H9 (cell line): Measurements from ENCODE around the gene NUDT2. TPM values are rescaled to one million over a fixed set of nuclear protein-coding genes. Genes with fewer than 3 reads are reported as not detected.

Experiments
- DNase-seq: peaks from one replicate; pipeline ENCODE4 v3.0.0-alpha.2; 2017
- H2AFZ ChIP-seq: one replicate; pipeline ENCODE4 v1.6.1; 2013; ENCODE audit warnings: mild to moderate bottlenecking, low read length, control low read depth, moderate library complexity
- H2AK5ac ChIP-seq: 2 replicates; pipeline ENCODE4 v1.6.1; 2013; ENCODE audit warnings: low read length, control low read depth, mixed read lengths; ENCODE audit not compliant: insufficient read length
- H2BK120ac ChIP-seq: one replicate; pipeline ENCODE4 v1.6.1; 2013; ENCODE audit warnings: low read depth, mild to moderate bottlenecking, low read length, control low read depth, inconsistent platforms; ENCODE audit not compliant: poor library complexity, severe bottlenecking
- H2BK12ac ChIP-seq: 2 replicates; pipeline ENCODE4 v1.6.1; 2013; ENCODE audit warnings: low read length, control low read depth, mixed read lengths, low read depth; ENCODE audit not compliant: insufficient read length
- H2BK15ac ChIP-seq: 2 replicates; pipeline ENCODE4 v1.6.1; 2013; ENCODE audit warnings: low read depth, low read length, control low read depth
- H2BK20ac ChIP-seq: one replicate; pipeline ENCODE4 v1.6.1; 2013; ENCODE audit warnings: low read depth, mild to moderate bottlenecking, low read length, control low read depth, inconsistent platforms; ENCODE audit not compliant: poor library complexity, severe bottlenecking
- H2BK5ac ChIP-seq: 2 replicates; pipeline ENCODE4 v1.6.1; 2013; ENCODE audit warnings: low read length, control low read depth, mixed read lengths; ENCODE audit not compliant: insufficient read length
- H3K14ac ChIP-seq: 2 replicates; pipeline ENCODE4 v1.6.1; 2013; ENCODE audit warnings: low read length, control low read depth; ENCODE audit not compliant: insufficient read depth
- H3K18ac ChIP-seq: 2 replicates; pipeline ENCODE4 v1.6.1; 2013; ENCODE audit warnings: low read depth, mild to moderate bottlenecking, mixed read lengths, low read length, control low read depth; ENCODE audit not compliant: insufficient read length
- H3K23ac ChIP-seq: 2 replicates; pipeline ENCODE4 v1.6.1; 2013; ENCODE audit warnings: low read length, control low read depth, mixed read lengths, low read depth; ENCODE audit not compliant: insufficient read length
- H3K23me2 ChIP-seq: 2 replicates; pipeline ENCODE4 v1.6.1; 2013; ENCODE audit warnings: low read depth, mild to moderate bottlenecking, mixed read lengths, low read length, control low read depth; ENCODE audit not compliant: insufficient read length, poor library complexity, severe bottlenecking
- H3K27ac ChIP-seq: 2 replicates; pipeline ENCODE4 v1.5.1; 2013; ENCODE audit warnings: low read length, control low read depth, mixed read lengths, low read depth; ENCODE audit not compliant: insufficient read length
- H3K27me3 ChIP-seq: 2 replicates; pipeline ENCODE4 v1.6.1; 2013; ENCODE audit warnings: low read length, control low read depth, inconsistent platforms; ENCODE audit not compliant: insufficient read depth
- H3K4ac ChIP-seq: 2 replicates; pipeline ENCODE4 v1.6.1; 2013; ENCODE audit warnings: low read depth, mild to moderate bottlenecking, control low read depth, inconsistent platforms, low read length, moderate library complexity
- H3K4me1 ChIP-seq: 2 replicates; pipeline ENCODE4 v1.6.1; 2013; ENCODE audit warnings: low read length, control low read depth, inconsistent platforms; ENCODE audit not compliant: insufficient read depth
- H3K4me2 ChIP-seq: 2 replicates; pipeline ENCODE4 v1.6.1; 2013; ENCODE audit warnings: low read length, control low read depth, mixed read lengths; ENCODE audit not compliant: insufficient read length, insufficient read depth
- H3K56ac ChIP-seq: 2 replicates; pipeline ENCODE4 v1.6.1; 2013; ENCODE audit warnings: low read depth, mild to moderate bottlenecking, mixed read lengths, low read length, control low read depth; ENCODE audit not compliant: insufficient read length
- H3K79me1 ChIP-seq: 2 replicates; pipeline ENCODE4 v1.6.1; 2013; ENCODE audit warnings: low read depth, mild to moderate bottlenecking, moderate library complexity, low read length, control low read depth, inconsistent platforms; ENCODE audit not compliant: insufficient read depth, poor library complexity, severe bottlenecking
- H3K79me2 ChIP-seq: 2 replicates; pipeline ENCODE4 v1.6.1; 2013; ENCODE audit warnings: low read length, control low read depth, inconsistent platforms; ENCODE audit not compliant: insufficient read depth
- H3K9ac ChIP-seq: 2 replicates; pipeline ENCODE4 v1.6.1; 2013; ENCODE audit warnings: low read length, control low read depth, mixed read lengths; ENCODE audit not compliant: insufficient read length; ENCODE audit errors: extremely low read depth
- H3K9me3 ChIP-seq: one replicate; pipeline ENCODE4 v1.6.1; 2013; ENCODE audit warnings: low read depth, low read length, inconsistent platforms; ENCODE audit not compliant: control insufficient read depth
- H3T11ph ChIP-seq: one replicate; pipeline ENCODE4 v1.6.1; 2013; ENCODE audit warnings: mild to moderate bottlenecking, low read length, control low read depth, inconsistent platforms
- H4K20me1 ChIP-seq: one replicate; pipeline ENCODE4 v1.6.1; 2013; ENCODE audit not compliant: control insufficient read depth, insufficient read length, insufficient read depth
- H4K5ac ChIP-seq: 2 replicates; pipeline ENCODE4 v1.6.1; 2013; ENCODE audit warnings: low read depth, mild to moderate bottlenecking, mixed read lengths, low read length, control low read depth; ENCODE audit not compliant: insufficient read length
- H4K8ac ChIP-seq: replicated peaks from 2 replicates; pipeline ENCODE4 v1.6.1; 2013; ENCODE audit warnings: low read length, control low read depth, mixed read lengths, low read depth; ENCODE audit not compliant: insufficient read length
- H4K91ac ChIP-seq: 2 replicates; pipeline ENCODE4 v1.6.1; 2013; ENCODE audit warnings: low read depth, mild to moderate bottlenecking, moderate library complexity, mixed read lengths, low read length, control low read depth; ENCODE audit not compliant: insufficient read length
- H3K27ac Mint-ChIP-seq, 3 experiments: 2 replicates in 2 of 3; 3 replicates in 1 of 3; pipeline ENCODE4 v1.8.0; 2020 to 2021; ENCODE audit warnings: mixed read lengths in 3 of 3, mild to moderate bottlenecking in 1 of 3, moderate library complexity in 1 of 3
- H3K27me3 Mint-ChIP-seq: 2 replicates; pipeline ENCODE4 v1.8.0; 2021; ENCODE audit warnings: low read depth, mild to moderate bottlenecking, moderate library complexity, mixed read lengths
- H3K36me3 Mint-ChIP-seq, 3 experiments: 2 replicates in 2 of 3; 3 replicates in 1 of 3; pipeline ENCODE4 v1.8.0; 2020 to 2021; ENCODE audit warnings: low read depth in 3 of 3, mixed read lengths in 3 of 3; ENCODE audit not compliant: insufficient read depth in 1 of 3
- H3K4me1 Mint-ChIP-seq, 2 experiments: 2 replicates each; pipeline ENCODE4 v1.8.0; 2020; ENCODE audit warnings: mixed read lengths in 2 of 2
- H3K4me3 Mint-ChIP-seq, 2 experiments: 2 replicates in 1 of 2; 3 replicates in 1 of 2; pipeline ENCODE4 v1.8.0; 2020 to 2021; ENCODE audit warnings: mild to moderate bottlenecking in 2 of 2, mixed read lengths in 2 of 2, moderate library complexity in 1 of 2
- H3K9me3 Mint-ChIP-seq, 2 experiments: 2 replicates in 1 of 2; 3 replicates in 1 of 2; pipeline ENCODE4 v1.8.0; 2020; ENCODE audit warnings: mild to moderate bottlenecking in 2 of 2, mixed read lengths in 2 of 2, moderate library complexity in 1 of 2
- WGBS: extraction: QIAGEN DNeasy Blood & Tissue Kit; methylation state at CpG from one replicate; pipeline ENCODE4 v1.1.7; 2013; ENCODE audit warnings: missing lambda C conversion rate, low lambda C conversion rate, mixed read lengths; ENCODE audit not compliant: insufficient read length; ENCODE audit errors: extremely low coverage; 5-methylcytosine and 5-hydroxymethylcytosine counted together
- total RNA-seq: library from RNA; stranded (reverse); gene quantifications from 2 replicates; pipeline ENCODE4 v1.2.1, GENCODE V29; 2021
- TF ChIP-seq, protein P1 (sequence below): fragments of 200-600 bp; sonication (generic); conservative IDR thresholded peaks from 3 replicates; pipeline ENCODE4 v1.8.0; 2021; ENCODE audit warnings: antibody characterized with exemption, mild to moderate bottlenecking

The NUDT2 gene
- total RNA-seq, 1 experiment from 2014 or later = 14.1 TPM

DNA sequence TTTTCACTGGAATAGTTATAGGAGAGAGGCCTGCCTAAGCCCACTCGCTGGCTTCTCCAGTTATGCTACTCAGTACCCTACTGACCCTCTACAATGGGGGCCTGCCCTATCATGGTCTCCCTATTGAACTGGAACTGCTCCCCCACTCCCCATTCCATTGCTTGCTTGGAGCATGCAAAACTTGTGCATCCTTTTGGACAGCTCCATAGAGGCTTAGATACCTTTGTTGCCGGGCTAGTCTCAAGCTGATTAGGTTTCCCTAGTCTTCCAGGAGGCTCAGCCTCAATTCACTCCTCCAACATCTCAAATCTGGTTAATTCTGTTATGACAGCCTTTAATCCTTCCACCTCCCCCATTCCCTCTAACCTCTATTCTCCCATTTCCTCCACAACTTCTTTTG, 40.2 kb upstream of the NUDT2 start:
- H4K91ac ChIP-seq = no peak overlapping the region
- H3K36me3 Mint-ChIP-seq = peaks cover 4 to 6% (median 5%) of the 10 kb centered on the region in 3 experiments; a peak in 5 of 7 replicates
- H3T11ph ChIP-seq = no peak overlapping the region
- no peak overlapping the region for H2BK15ac ChIP-seq
- no peaks in the 10 kb centered on the region for H3K4me1 Mint-ChIP-seq
- no peak overlapping the region for H4K8ac ChIP-seq
- H3K27ac ChIP-seq = no peak overlapping the region
- H3K79me2 ChIP-seq = no peaks in the 10 kb centered on the region
- no peaks in the 10 kb centered on the region for H3K9me3 Mint-ChIP-seq
- H3K4ac ChIP-seq = no peak overlapping the region
- H3K23ac ChIP-seq = no peak overlapping the region
- no peaks in the 10 kb centered on the region for H3K23me2 ChIP-seq
- H2AK5ac ChIP-seq = no peak overlapping the region
- H3K14ac ChIP-seq = no peak overlapping the region
- no peaks in the 10 kb centered on the region for H3K79me1 ChIP-seq
- no peak overlapping the region for H3K27ac Mint-ChIP-seq
- H3K4me1 ChIP-seq = no peaks in the 10 kb centered on the region
- no peaks in the 10 kb centered on the region for H4K20me1 ChIP-seq
- no peak overlapping the region for H4K5ac ChIP-seq
- H2BK120ac ChIP-seq = no peak overlapping the region
- H3K9ac ChIP-seq = no peak overlapping the region
- no peak overlapping the region for H3K56ac ChIP-seq
- no CpG with 5 or more reads among the region's 2 CpGs for WGBS
- no peaks in the 10 kb centered on the region for H3K27me3 Mint-ChIP-seq
- no peaks in the 10 kb centered on the region for H3K9me3 ChIP-seq
- no peak overlapping the region for H2BK5ac ChIP-seq
- H2BK12ac ChIP-seq = no peak overlapping the region
- no peak overlapping the region for H3K18ac ChIP-seq
- H3K4me3 Mint-ChIP-seq = no peak overlapping the region
- no peak for DNase-seq
- no peaks in the 10 kb centered on the region for H3K27me3 ChIP-seq
- H2BK20ac ChIP-seq = no peak overlapping the region
- no peak overlapping the region for H2AFZ ChIP-seq
- H3K4me2 ChIP-seq = no peak overlapping the region
- TF ChIP-seq, protein P1, sequence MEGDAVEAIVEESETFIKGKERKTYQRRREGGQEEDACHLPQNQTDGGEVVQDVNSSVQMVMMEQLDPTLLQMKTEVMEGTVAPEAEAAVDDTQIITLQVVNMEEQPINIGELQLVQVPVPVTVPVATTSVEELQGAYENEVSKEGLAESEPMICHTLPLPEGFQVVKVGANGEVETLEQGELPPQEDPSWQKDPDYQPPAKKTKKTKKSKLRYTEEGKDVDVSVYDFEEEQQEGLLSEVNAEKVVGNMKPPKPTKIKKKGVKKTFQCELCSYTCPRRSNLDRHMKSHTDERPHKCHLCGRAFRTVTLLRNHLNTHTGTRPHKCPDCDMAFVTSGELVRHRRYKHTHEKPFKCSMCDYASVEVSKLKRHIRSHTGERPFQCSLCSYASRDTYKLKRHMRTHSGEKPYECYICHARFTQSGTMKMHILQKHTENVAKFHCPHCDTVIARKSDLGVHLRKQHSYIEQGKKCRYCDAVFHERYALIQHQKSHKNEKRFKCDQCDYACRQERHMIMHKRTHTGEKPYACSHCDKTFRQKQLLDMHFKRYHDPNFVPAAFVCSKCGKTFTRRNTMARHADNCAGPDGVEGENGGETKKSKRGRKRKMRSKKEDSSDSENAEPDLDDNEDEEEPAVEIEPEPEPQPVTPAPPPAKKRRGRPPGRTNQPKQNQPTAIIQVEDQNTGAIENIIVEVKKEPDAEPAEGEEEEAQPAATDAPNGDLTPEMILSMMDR = no peak
